K562 (cell line): ENCODE measurements around the gene SARS2. TPM values are rescaled to one million over a fixed set of nuclear protein-coding genes. Genes with fewer than 3 reads are reported as not detected.

Experiments
- BRF1 ChIP-seq: IDR thresholded peaks from 3 replicates; pipeline ENCODE4 v1.6.1; 2011; ENCODE audit warnings: borderline replicate concordance, mild to moderate bottlenecking; ENCODE audit not compliant: insufficient read length; ENCODE audit errors: extremely low read depth
- CBX5 ChIP-seq: IDR thresholded peaks from 2 replicates; pipeline ENCODE4 v1.6.1; 2014; ENCODE audit warnings: low read depth, borderline replicate concordance
- CREM ChIP-seq: IDR thresholded peaks from 2 replicates; pipeline ENCODE4 v1.6.1; 2014; ENCODE audit warnings: antibody characterized with exemption, low read depth
- HDGF ChIP-seq: fragments of 450-650 bp; IDR thresholded peaks from 2 replicates; pipeline ENCODE4 v1.6.1; 2016
- HMG20A ChIP-seq: fragments of 450-650 bp; formaldehyde crosslinking; conservative IDR thresholded peaks from 2 replicates; pipeline ENCODE4 v1.4.0; 2020; ENCODE audit warnings: mild to moderate bottlenecking, mixed read lengths
- MBD2 ChIP-seq: sonication (generic); IDR thresholded peaks from 2 replicates; pipeline ENCODE4 v1.6.1; 2016; ENCODE audit warnings: low read depth, borderline replicate concordance
- NCOA2 ChIP-seq, 2 experiments: fragments of 450-650 bp; IDR thresholded peaks; 2 replicates each; pipeline ENCODE4 v1.6.1; 2018; ENCODE audit warnings: mild to moderate bottlenecking in 2 of 2, moderate library complexity in 1 of 2; ENCODE audit not compliant: partially characterized antibody in 2 of 2
- NR0B1 ChIP-seq: fragments of 450-650 bp; IDR thresholded peaks from one replicate; pipeline ENCODE4 v1.6.1; 2018; ENCODE audit warnings: mild to moderate bottlenecking, moderate library complexity; ENCODE audit not compliant: partially characterized antibody
- POLR2AphosphoS2 ChIP-seq: IDR thresholded peaks from 2 replicates; pipeline ENCODE4 v1.6.1; 2012; ENCODE audit warnings: low read length, improper control_type of control experiment
- SMARCA4 ChIP-seq: fragments of 450-650 bp; IDR thresholded peaks from 2 replicates; pipeline ENCODE4 v1.6.1; 2016
- SP1 ChIP-seq: sonication (generic); formaldehyde crosslinking; IDR thresholded peaks from 2 replicates; pipeline ENCODE4 v1.8.1; 2022; ENCODE audit warnings: mild to moderate bottlenecking, missing genetic modification reagents
- TAF7 ChIP-seq: fragments of 450-650 bp; IDR thresholded peaks from 2 replicates; pipeline ENCODE4 v1.6.1; 2016; ENCODE audit warnings: missing genetic modification characterization, missing compliant biosample characterization
- ZNF277 ChIP-seq: fragments of 250-450 bp; sonication (Bioruptor Pico); IDR thresholded peaks from 2 replicates; pipeline ENCODE4 v1.8.0; 2022; ENCODE audit warnings: inconsistent platforms, mild to moderate bottlenecking, moderate library complexity, borderline replicate concordance
- ZNF395 ChIP-seq: fragments of 200-800 bp; sonication (Bioruptor generic); IDR thresholded peaks from 2 replicates; pipeline ENCODE4 v1.6.1; 2017; ENCODE audit warnings: missing genetic modification characterization, missing compliant biosample characterization
- ZNF79 ChIP-seq: fragments of 250-450 bp; sonication (Bioruptor Pico); IDR thresholded peaks from 2 replicates; pipeline ENCODE4 v1.4.0; 2020; ENCODE audit warnings: low read depth, mild to moderate bottlenecking, moderate library complexity
- ZSCAN29 ChIP-seq: fragments of 450-650 bp; IDR thresholded peaks from 2 replicates; pipeline ENCODE4 v1.6.1; 2017
- polyA plus RNA-seq, 8 experiments: library from polyadenylated mRNA; depleted of rRNA in 4 of 8; stranded (reverse) in 5 of 8; unstranded in 3 of 8; fragments of >200 nt; fragmentation: Nextera tagmentation in 2 of 8; fragmentation: Illumina TruSeq in 1 of 8; extraction: Ambion mirVana in 2 of 8; extraction: Trizol in 1 of 8; gene quantifications; 2 replicates each; pipeline versions ENCODE4 v1.2.1 to v1.2.3, GENCODE V29; 2011 to 2014; ENCODE audit warnings: inconsistent platforms in 1 of 8, missing spikeins in 1 of 8
- total RNA-seq, 7 experiments: library from RNA; depleted of rRNA in 6 of 7; stranded (reverse); fragments of >200 nt in 6 of 7; fragmentation: Illumina TruSeq in 2 of 7; extraction: Trizol in 2 of 7; gene quantifications; 2 replicates each; pipeline versions ENCODE4 v1.2.1 to v1.2.3, GENCODE V29; 2011 to 2021; ENCODE audit warnings: low replicate concordance in 1 of 7
- TF ChIP-seq, protein P1 (sequence below), 3 experiments: fragments of 200-800 bp in 1 of 3; sonication (Bioruptor generic) in 1 of 3; sonication (generic) in 1 of 3; formaldehyde crosslinking in 1 of 3; IDR thresholded peaks; 2 replicates each; pipeline versions ENCODE4 v1.6.1 to v1.8.0; 2016 to 2022; ENCODE audit warnings: mild to moderate bottlenecking in 2 of 3, missing compliant biosample characterization in 2 of 3, missing genetic modification characterization in 2 of 3, missing genetic modification reagents in 1 of 3
- TF ChIP-seq, protein P2 (sequence below), 2 experiments: fragments of 450-650 bp; conservative IDR thresholded peaks; 2 replicates each; pipeline ENCODE4 v1.6.1; 2017; ENCODE audit warnings: mild to moderate bottlenecking in 2 of 2, moderate library complexity in 2 of 2

SARS2 gene
- total and polyA plus RNA-seq, 9 of the 15 experiments (the other 6 are each of a cell fraction or from before 2014, with no cell fraction given): 3.1 to 59.1 (median 31.7) TPM

- no peak for TF ChIP-seq NR0B1
- TF ChIP-seq ZNF395: no peak; the same call in 1 of the 2 replicates
- TF ChIP-seq NCOA2 (IDR thresholded peaks at IDR 0.05; ENCODE audit: partially characterized antibody in 2 of 2): no peak
- TF ChIP-seq HDGF: no peak
- no peak for TF ChIP-seq ZSCAN29
- peak; percentile 99 for TF ChIP-seq CREM
- no peak for TF ChIP-seq HMG20A (CRISPR knock-in tag)
- no peak for TF ChIP-seq POLR2AphosphoS2
- TF ChIP-seq BRF1: no peak
- TF ChIP-seq, protein P1, sequence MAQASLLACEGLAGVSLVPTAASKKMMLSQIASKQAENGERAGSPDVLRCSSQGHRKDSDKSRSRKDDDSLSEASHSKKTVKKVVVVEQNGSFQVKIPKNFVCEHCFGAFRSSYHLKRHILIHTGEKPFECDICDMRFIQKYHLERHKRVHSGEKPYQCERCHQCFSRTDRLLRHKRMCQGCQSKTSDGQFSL (CRISPR knock-in tag; IDR thresholded peaks at IDR 0.05): no peak
- TF ChIP-seq, protein P1 (tag; IDR thresholded peaks at IDR 0.05): no peak
- peak; percentile 99 for TF ChIP-seq SP1
- TF ChIP-seq, protein P2, sequence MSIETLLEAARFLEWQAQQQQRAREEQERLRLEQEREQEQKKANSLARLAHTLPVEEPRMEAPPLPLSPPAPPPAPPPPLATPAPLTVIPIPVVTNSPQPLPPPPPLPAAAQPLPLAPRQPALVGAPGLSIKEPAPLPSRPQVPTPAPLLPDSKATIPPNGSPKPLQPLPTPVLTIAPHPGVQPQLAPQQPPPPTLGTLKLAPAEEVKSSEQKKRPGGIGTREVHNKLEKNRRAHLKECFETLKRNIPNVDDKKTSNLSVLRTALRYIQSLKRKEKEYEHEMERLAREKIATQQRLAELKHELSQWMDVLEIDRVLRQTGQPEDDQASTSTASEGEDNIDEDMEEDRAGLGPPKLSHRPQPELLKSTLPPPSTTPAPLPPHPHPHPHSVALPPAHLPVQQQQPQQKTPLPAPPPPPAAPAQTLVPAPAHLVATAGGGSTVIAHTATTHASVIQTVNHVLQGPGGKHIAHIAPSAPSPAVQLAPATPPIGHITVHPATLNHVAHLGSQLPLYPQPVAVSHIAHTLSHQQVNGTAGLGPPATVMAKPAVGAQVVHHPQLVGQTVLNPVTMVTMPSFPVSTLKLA (conservative IDR thresholded peaks at IDR 0.05): peak; percentile 94 to 97
- TF ChIP-seq TAF7 (tag): no peak
- TF ChIP-seq CBX5: no peak
- TF ChIP-seq ZNF277 (CRISPR knock-in tag): no peak
- TF ChIP-seq ZNF79 (CRISPR knock-in tag): no peak
- TF ChIP-seq MBD2: peak; percentile 99
- no peak for TF ChIP-seq SMARCA4
Measured at GRCh38 chr19:38899447-38900201, 30.9 kb downstream of the SARS2 start, which contains the start of the genes NFKBIB and SIRT2 (continued).
